Duodenal mucosa (tissue), 2 donors: ENCODE data around the gene ZNF331.

Experiments used
- H3K27ac ChIP-seq: one replicate; pipeline ENCODE4 v1.7.0; 2013; ENCODE audit warnings: low read depth, low read length
- H3K27me3 ChIP-seq, 2 donors: one replicate each; pipeline ENCODE4 v1.7.0; 2013; ENCODE audit warnings: low read length in 2 of 2, control low read depth in 1 of 2; ENCODE audit not compliant: insufficient read depth in 2 of 2, control insufficient read depth in 1 of 2
- H3K36me3 ChIP-seq, 2 donors: one replicate each; pipeline ENCODE4 v1.7.0; 2013; ENCODE audit warnings: low read length in 2 of 2, control low read depth in 1 of 2; ENCODE audit not compliant: insufficient read depth in 2 of 2, control insufficient read depth in 1 of 2
- H3K4me1 ChIP-seq, 2 donors: one replicate each; pipeline ENCODE4 v1.7.0; 2013; ENCODE audit warnings: low read length in 2 of 2, control low read depth in 1 of 2; ENCODE audit not compliant: insufficient read depth in 2 of 2, control insufficient read depth in 1 of 2
- H3K4me3 ChIP-seq, 2 donors: one replicate each; pipeline ENCODE4 v1.7.0; 2013; ENCODE audit warnings: low read length in 2 of 2, low read depth in 1 of 2
- H3K9ac ChIP-seq, 2 donors: one replicate each; pipeline ENCODE4 v1.7.0; 2013; ENCODE audit warnings: low read length in 2 of 2, low read depth in 1 of 2
- H3K9me3 ChIP-seq, 2 donors: one replicate each; pipeline ENCODE4 v1.7.0; 2013; ENCODE audit warnings: low read length in 2 of 2, control low read depth in 1 of 2; ENCODE audit not compliant: control insufficient read depth in 1 of 2

The ZNF331 gene

DNA sequence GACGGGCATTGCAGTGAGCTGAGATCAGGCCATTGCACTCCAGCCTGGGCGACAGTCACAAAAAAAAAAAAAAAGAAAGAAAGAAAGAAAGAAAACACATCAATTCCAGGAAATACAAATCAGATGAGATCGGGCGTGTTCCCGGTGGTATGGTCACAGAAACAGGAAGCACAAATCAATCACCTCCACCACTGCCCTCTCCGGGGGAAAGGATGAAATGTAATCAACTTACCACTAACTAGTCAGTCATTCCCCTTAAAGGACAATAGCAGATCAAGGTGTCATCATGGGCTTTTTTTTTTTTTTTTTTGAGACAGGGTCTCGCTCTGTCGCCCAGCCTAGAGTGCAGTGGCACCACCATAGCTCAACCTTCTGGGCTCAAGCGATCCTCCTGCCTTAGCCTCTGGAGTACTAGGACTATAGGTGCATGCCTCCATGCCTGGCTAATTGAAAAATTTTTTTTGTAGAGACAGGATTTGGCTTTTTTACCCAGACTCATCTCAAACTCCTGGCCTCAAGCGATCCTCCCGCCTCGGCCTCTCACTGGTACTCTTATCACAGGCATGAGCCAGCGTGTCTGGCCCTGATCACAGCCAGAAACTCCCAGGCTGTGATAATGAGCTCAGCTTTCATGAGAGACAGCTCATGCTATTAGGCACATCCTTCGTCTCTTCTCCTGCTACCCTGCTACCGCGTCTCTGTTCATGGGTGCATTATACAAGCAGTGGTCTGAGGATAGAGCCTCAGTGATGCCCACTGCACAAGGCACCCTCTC, 87.0 kb downstream of the ZNF331 start:
- Histone ChIP-seq H3K4me1 (no peaks in the 10 kb centered on the region), H3K36me3 (no peaks in the 10 kb centered on the region), H3K9me3 (peaks cover 7 to 12% of the 10 kb centered on the region in 2 donors)

DNA sequence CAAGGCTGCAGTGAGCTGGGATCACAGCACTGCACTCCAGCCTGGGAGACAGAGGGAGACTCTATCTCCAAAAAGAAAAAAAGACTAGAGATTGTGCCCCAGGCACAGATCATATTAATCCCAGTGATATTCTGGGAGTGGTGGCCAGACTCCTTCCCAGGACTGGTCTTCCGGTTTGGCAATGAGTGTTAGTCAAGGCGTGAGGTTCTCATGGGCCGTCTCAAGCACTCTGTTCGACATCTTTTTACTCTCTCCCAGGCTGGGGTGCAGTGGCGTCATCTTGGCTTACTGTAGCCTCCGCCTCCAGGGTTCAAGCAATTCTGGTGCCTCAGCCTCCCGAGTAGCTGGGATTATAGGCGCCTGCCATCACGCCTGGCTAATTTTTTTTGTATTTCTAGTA, 88.5 kb downstream of the ZNF331 start:
- Histone ChIP-seq H3K4me3 (no peak overlapping the region), H3K27ac (no peak overlapping the region), H3K9me3 (peaks cover 10 to 11% of the 10 kb centered on the region in 2 donors), H3K36me3 (no peaks in the 10 kb centered on the region), H3K27me3 (no peaks in the 10 kb centered on the region), H3K4me1 (no peaks in the 10 kb centered on the region), H3K9ac (no peak overlapping the region)

More for the DNA sequence above, 87.0 kb downstream of the ZNF331 start:
- H3K9ac ChIP-seq = no peak overlapping the region
- no peak overlapping the region for H3K27ac ChIP-seq
- H3K27me3 ChIP-seq = no peaks in the 10 kb centered on the region
- H3K4me3 ChIP-seq = no peak overlapping the region

DNA sequence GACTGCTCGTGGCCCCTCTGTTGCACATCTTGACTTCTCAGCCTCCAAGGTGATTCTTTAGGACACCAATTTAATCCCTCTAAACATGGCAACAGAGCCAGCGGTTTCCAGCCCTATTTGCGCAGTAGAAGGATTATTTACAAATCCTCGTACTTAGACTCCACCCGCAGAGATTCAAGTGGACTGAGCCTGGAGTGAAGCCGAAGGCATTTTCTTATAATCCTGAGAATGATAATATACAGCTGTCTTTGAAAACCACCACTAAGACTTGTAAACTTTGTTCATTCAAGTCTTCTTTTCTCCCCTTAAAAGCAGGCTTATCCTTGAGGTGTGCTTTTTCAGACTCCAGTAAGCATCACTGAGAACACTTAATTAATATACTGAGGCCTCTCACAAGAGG, 89.0 kb downstream of the ZNF331 start:
- no peaks in the 10 kb centered on the region for H3K36me3 ChIP-seq
- no peaks in the 10 kb centered on the region for H3K27me3 ChIP-seq
- H3K9ac ChIP-seq = no peak overlapping the region
- no peak overlapping the region for H3K27ac ChIP-seq
- H3K9me3 ChIP-seq = peaks cover 6 to 8% of the 10 kb centered on the region in 2 donors
- H3K4me1 ChIP-seq = no peaks in the 10 kb centered on the region
- H3K4me3 ChIP-seq = no peak overlapping the region
